ENCODE data around the gene CCL22.

Gene CCL22

DNA sequence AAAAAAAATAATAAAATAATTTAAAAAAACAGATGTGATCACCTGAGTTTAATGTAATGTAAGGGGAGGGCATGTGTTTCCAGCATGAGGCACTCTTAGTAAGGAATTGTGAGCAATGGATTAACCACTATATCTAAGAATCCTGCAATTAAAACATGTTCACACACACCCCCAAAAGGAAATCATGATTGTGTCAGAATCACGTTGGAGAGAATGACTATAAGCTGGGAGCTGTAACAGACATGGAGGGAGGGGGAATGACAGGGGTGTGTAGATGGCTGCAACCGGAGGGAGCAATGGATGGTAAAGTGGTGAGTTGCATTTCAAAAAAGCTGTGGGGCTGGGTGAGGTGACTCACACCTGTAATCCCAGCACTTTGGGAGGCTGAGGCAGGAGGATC, 13.6 kb upstream of the CCL22 start:
- in situ Hi-C loops (cut with MboI; ENCODE audit: low pct_unique_long_range_greater_than_20kb, low sequenced_read_pairs): no loop called here
- no peak for DNase-seq

DNA sequence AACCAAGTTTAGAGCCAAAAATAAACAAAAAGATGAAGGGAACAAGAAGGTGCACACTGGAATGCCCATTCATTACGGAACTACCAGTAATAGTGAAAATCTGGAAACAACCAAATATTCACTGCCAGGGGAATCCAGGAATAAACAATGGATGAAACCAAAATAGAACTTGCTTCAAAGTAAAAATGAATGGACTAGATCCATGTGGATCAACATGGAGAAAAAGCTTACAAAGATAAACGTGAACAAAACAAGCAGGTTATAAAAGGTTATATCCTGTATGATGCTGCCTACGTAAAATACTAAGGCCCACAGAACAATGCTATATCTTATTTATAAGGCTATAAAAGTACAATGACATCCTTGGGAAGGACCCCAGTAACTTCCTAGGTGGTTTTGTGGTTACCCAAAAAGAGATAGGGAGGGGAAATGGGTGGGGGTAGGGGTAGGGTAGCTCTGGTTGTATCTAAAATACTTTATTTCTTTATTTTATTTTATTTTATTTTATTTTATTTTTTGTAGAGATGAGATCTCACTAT, 12.8 kb upstream of the CCL22 start:
- in situ Hi-C loops (cut with MboI; ENCODE audit: low pct_unique_long_range_greater_than_20kb, low sequenced_read_pairs): no loop called here
- no peak for DNase-seq

- DNase-seq: no peak
- in situ Hi-C loops (cut with MboI; ENCODE audit: low pct_unique_long_range_greater_than_20kb, low sequenced_read_pairs): no loop called here
These were observed 10.7 kb upstream of the CCL22 start for GRCh38 chr16:57347858-57348257.

DNA sequence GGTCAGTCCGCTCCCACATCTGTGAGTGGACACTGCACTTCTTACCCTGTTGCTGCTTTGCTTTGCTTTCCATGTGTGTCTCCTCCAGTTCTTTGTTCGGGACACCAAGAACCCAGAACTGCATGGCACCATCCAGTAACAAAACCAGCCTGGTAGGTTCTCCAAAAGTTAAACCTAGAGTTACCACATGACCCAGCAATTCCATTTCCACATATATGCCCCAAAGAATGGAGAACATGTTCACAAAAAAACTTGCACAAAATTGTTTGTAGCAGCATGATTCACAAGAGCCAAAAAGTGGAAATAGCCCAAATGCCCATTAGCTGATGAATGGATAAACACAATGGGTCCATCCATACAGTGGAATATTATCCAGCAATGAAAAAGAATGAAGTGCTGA, 10.3 kb upstream of the CCL22 start:
- in situ Hi-C loops (cut with MboI; ENCODE audit: low pct_unique_long_range_greater_than_20kb, low sequenced_read_pairs): no loop called here
- no peak for DNase-seq

GRCh38 chr16:57349212-57350031, 9.2 kb upstream of the CCL22 start:
- in situ Hi-C loops (cut with MboI; ENCODE audit: low pct_unique_long_range_greater_than_20kb, low sequenced_read_pairs): no loop called here
- DNase-seq: peak; percentile 70

GRCh38 chr16:57352636-57353047, 5.9 kb upstream of the CCL22 start:
- no peak for DNase-seq

DNA sequence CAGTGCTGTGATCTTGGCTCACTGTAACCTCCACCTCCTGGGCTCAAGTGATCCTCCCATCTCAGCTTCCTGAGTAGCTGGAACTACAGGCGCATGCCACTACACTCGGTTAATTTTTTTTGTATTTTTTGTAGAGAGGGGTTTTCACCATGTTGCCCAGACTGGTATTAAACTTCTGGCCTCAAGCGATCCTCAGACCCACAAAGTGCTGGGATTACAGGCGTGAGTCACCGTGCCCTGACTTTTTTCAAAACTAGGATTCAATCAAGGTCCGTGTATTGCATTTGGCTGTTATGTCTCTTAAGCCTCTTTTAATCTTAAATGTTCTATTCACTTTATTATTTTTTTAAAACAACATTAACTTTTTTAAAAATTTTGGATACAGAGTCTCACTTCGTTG, 4.3 kb upstream of the CCL22 start:
- no peak for DNase-seq
- in situ Hi-C loops (cut with MboI; ENCODE audit: low pct_unique_long_range_greater_than_20kb, low sequenced_read_pairs): no loop called here

More at GRCh38 chr16:57352636-57353047, 5.9 kb upstream of the CCL22 start:
- in situ Hi-C loops (cut with MboI; ENCODE audit: low pct_unique_long_range_greater_than_20kb, low sequenced_read_pairs): no loop called here

GRCh38 chr16:57355898-57356414, 2.6 kb upstream of the CCL22 start:
- DNase-seq: no peak
- in situ Hi-C loops (cut with MboI; ENCODE audit: low pct_unique_long_range_greater_than_20kb, low sequenced_read_pairs): no loop called here

DNA sequence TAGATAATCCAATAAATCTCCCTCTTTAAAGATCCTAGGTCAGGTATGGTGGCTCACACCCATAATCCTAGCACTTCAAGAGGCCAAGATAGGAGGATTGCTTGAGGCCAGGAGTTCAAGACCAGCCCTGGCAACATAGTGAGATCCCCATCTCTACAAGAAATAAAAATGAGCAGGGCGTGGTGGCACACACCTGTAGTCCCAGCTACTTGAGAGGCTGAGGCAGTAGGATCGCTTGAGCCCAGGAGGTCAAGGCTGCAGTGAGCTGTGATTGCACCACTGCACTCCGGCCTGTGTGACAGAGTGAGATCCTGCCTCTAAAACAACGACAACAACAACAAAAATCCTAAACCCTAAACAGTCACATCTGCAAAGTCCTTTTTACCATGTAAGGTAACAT, 2.0 kb upstream of the CCL22 start:
- no peak for DNase-seq
- in situ Hi-C loops (cut with MboI; ENCODE audit: low pct_unique_long_range_greater_than_20kb, low sequenced_read_pairs): no loop called here

GRCh38 chr16:57357330-57358085, 1.1 kb upstream of the CCL22 start:
- DNase-seq: peak; percentile 29
- in situ Hi-C loops (cut with MboI; ENCODE audit: low pct_unique_long_range_greater_than_20kb, low sequenced_read_pairs): no loop called here

GRCh38 chr16:57358086-57358420, 530 bp upstream of the CCL22 start:
- no peak for DNase-seq
- in situ Hi-C loops (cut with MboI; ENCODE audit: low pct_unique_long_range_greater_than_20kb, low sequenced_read_pairs): no loop called here

GRCh38 chr16:57360321-57360935, 1.8 kb downstream of the CCL22 start:
- no peak for DNase-seq
- in situ Hi-C loops (cut with MboI; ENCODE audit: low pct_unique_long_range_greater_than_20kb, low sequenced_read_pairs): no loop called here

- DNase-seq: no peak
- in situ Hi-C loops (cut with MboI; ENCODE audit: low pct_unique_long_range_greater_than_20kb, low sequenced_read_pairs): no loop called here
These were observed 2.8 kb downstream of the CCL22 start for GRCh38 chr16:57361404-57361803.

- in situ Hi-C loops (cut with MboI; ENCODE audit: low pct_unique_long_range_greater_than_20kb, low sequenced_read_pairs): no loop called here
- DNase-seq: no peak
These were observed 5.6 kb downstream of the CCL22 start for GRCh38 chr16:57364143-57364542.

DNA sequence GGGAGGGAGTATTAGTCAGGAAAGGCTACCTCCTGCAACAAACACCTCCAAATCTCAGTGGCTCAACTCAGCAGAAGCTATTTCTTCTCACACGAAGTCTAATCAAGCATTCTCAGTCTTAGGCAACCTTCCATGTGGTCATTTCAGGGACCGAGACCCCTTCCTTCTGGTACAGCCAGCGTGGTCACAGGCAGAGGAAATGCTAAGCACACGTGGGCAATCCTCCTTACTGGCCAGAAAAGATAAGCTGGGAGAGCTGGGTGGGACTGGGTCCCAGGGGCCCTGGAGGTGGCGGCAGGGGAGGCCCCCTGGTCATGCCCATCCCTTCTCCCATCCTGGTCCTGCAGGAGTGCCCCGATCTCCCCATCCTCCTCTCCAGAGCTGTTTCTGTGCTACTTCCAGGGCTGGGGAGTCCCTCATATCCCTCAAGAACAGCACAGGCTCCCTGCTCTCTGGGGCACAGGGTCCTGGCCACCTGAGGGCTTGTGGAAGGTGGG, 8.0 kb downstream of the CCL22 start:
- in situ Hi-C loops (cut with MboI; ENCODE audit: low pct_unique_long_range_greater_than_20kb, low sequenced_read_pairs): no loop called here

DNA sequence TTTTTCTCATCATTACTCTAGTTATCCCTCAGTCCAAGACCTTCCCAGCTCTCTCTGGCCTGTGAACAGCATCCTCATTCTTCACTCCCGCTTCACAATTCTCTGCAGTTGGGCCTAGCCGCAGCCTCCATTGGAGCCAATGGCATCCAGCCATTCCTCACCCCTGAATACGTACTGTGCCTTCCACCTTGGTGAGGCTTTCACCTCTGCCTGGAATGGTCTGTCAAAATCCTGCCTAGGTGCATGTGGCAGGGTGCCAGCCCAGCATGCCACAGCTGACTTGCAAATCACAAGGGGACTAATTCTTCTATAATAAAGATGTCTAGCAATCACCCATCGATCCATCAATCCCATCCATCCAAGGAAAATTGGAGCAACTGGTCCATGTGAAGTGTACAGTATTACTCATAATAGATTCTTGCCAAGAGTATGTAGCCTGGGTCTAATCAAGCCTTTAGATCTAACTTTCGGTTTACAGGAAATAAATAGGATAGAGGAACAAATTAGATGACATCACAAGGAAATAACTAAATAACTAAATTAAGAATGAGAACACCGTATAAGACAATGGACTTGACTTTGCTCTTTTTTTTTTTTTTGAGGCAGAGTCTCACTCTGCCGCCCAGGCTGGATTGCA, 8.7 kb downstream of the CCL22 start:
- DNase-seq: no peak
- in situ Hi-C loops (cut with MboI; ENCODE audit: low pct_unique_long_range_greater_than_20kb, low sequenced_read_pairs): no loop called here

More for the DNA sequence above, 8.0 kb downstream of the CCL22 start:
- no peak for DNase-seq

- DNase-seq: no peak
- in situ Hi-C loops (cut with MboI; ENCODE audit: low pct_unique_long_range_greater_than_20kb, low sequenced_read_pairs): no loop called here
These were observed 13.2 kb downstream of the CCL22 start for GRCh38 chr16:57371494-57372371.

DNA sequence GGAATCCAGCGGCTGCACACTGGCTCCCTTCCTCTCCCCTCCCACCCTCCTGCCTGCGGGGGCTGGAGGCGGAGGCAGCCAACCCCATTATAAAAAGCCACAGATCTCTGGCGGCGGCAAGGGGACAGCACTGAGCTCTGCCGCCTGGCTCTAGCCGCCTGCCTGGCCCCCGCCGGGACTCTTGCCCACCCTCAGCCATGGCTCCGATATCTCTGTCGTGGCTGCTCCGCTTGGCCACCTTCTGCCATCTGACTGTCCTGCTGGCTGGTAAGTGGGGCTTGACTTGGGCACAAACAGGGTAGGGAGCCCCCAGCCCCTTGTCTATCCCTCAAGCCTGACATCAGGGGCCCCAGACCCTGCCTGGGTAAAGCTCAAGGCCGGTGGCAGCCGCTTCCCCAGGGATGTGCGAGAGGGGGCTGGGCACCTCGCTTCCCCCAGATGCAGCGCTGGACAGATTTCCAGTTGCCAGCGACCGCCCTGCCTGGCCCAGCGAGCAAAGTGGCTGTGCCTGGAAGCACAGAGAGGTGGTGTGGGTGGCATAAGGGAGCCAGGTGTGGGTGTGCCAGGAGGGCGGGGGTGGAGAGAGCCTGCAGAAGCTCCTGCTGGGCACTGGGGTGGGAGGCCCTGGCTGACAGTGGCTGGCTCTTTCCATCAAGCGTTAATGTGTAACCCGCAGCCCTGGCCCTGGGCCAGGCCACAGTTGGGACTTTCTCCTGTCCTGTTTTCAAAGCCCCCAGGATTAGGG, 14.0 kb downstream of the CCL22 start, which contains the start of gene CX3CL1:
CX3CL1 (plus strand) TSS at position 119 of the 745 bp plus-strand sequence; CDS start at position 198, 79 bp downstream.
- DNase-seq: no peak
- in situ Hi-C loops (cut with MboI; ENCODE audit: low pct_unique_long_range_greater_than_20kb, low sequenced_read_pairs): no loop called here

Measured in KBM-7 (cell line).